ENCODE data around the gene OPN3. TPM values are rescaled to one million over a fixed set of nuclear protein-coding genes. Genes with fewer than 3 reads are reported as not detected.

The OPN3 gene
- total and polyA plus RNA-seq, 9 of the 15 experiments (the other 6 are each of a cell fraction or from before 2014, with no cell fraction given) = 4.2 to 34.6 (median 17.0) TPM

DNA sequence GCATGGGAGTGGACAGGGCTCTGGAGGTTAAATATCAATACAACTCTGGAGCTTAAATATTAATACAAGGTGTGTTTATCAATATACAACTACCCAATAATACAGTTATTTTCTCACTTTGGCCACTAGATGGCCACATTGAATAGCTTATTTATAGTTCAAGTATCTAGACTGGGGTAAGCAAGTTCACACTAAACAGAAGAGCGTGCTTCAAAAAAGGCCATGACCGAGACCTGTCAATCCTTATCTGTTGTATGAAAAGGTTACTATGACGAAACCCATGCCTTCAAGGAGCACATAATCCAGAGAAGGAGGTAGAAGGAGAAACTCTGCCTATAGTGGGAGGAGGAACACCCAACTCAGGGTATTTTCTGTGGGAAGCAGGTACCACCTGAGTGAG lies 29.1 kb downstream of the OPN3 start (continued):
- TF ChIP-seq, protein P1, sequence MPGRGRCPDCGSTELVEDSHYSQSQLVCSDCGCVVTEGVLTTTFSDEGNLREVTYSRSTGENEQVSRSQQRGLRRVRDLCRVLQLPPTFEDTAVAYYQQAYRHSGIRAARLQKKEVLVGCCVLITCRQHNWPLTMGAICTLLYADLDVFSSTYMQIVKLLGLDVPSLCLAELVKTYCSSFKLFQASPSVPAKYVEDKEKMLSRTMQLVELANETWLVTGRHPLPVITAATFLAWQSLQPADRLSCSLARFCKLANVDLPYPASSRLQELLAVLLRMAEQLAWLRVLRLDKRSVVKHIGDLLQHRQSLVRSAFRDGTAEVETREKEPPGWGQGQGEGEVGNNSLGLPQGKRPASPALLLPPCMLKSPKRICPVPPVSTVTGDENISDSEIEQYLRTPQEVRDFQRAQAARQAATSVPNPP (IDR thresholded peaks at IDR 0.05; ENCODE audit: borderline replicate concordance, insufficient read depth, insufficient read length) = no peak
- TF ChIP-seq, protein P2, sequence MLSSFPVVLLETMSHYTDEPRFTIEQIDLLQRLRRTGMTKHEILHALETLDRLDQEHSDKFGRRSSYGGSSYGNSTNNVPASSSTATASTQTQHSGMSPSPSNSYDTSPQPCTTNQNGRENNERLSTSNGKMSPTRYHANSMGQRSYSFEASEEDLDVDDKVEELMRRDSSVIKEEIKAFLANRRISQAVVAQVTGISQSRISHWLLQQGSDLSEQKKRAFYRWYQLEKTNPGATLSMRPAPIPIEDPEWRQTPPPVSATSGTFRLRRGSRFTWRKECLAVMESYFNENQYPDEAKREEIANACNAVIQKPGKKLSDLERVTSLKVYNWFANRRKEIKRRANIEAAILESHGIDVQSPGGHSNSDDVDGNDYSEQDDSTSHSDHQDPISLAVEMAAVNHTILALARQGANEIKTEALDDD (IDR thresholded peaks at IDR 0.05) = peak; percentile 63; the same call in 1 of the 2 replicates
- TF ChIP-seq SRSF3 (IDR thresholded peaks at IDR 0.05; ENCODE audit: insufficient read depth, low read length) = no peak
- no peak for TF ChIP-seq HCFC1 (IDR thresholded peaks at IDR 0.05; ENCODE audit: low read depth, low read length)
- TF ChIP-seq RBM34 (IDR thresholded peaks at IDR 0.05; ENCODE audit: borderline replicate concordance, insufficient read depth, low read length) = no peak
- TF ChIP-seq, protein P3, sequence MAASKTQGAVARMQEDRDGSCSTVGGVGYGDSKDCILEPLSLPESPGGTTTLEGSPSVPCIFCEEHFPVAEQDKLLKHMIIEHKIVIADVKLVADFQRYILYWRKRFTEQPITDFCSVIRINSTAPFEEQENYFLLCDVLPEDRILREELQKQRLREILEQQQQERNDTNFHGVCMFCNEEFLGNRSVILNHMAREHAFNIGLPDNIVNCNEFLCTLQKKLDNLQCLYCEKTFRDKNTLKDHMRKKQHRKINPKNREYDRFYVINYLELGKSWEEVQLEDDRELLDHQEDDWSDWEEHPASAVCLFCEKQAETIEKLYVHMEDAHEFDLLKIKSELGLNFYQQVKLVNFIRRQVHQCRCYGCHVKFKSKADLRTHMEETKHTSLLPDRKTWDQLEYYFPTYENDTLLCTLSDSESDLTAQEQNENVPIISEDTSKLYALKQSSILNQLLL (CRISPR knock-in tag; IDR thresholded peaks at IDR 0.05; ENCODE audit: borderline replicate concordance) = no peak
- no peak for TF ChIP-seq KAT2B (IDR thresholded peaks at IDR 0.05; ENCODE audit: low read depth, low read length)
- no peak for TF ChIP-seq PCBP2 (IDR thresholded peaks at IDR 0.05; ENCODE audit: low read depth, low read length, poor library complexity, severe bottlenecking)
- TF ChIP-seq DACH1 (IDR thresholded peaks at IDR 0.05; ENCODE audit: partially characterized antibody) = peak; percentile 36
- TF ChIP-seq TBL1XR1 (IDR thresholded peaks at IDR 0.05; ENCODE audit: low read length in 2 of 2) = no peak; a peak in 1 of 4 replicates
- TF ChIP-seq ZNF699 (CRISPR knock-in tag; IDR thresholded peaks at IDR 0.05; ENCODE audit: insufficient replicate concordance) = no peak
- TF ChIP-seq, protein P4, sequence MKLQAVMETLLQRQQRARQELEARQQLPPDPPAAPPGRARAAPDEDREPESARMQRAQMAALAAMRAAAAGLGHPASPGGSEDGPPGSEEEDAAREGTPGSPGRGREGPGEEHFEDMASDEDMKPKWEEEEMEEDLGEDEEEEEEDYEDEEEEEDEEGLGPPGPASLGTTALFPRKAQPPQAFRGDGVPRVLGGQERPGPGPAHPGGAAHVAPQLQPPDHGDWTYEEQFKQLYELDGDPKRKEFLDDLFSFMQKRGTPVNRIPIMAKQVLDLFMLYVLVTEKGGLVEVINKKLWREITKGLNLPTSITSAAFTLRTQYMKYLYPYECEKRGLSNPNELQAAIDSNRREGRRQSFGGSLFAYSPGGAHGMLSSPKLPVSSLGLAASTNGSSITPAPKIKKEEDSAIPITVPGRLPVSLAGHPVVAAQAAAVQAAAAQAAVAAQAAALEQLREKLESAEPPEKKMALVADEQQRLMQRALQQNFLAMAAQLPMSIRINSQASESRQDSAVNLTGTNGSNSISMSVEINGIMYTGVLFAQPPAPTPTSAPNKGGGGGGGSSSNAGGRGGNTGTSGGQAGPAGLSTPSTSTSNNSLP (IDR thresholded peaks at IDR 0.05; ENCODE audit: borderline replicate concordance, low read depth, low read length) = peak; percentile 66; the same call in 1 of the 2 replicates
- no peak for TF ChIP-seq U2AF2 (optimal IDR thresholded peaks at IDR 0.05; ENCODE audit: low read depth, low read length)
- no peak for TF ChIP-seq TCF7L2 (IDR thresholded peaks at IDR 0.05; ENCODE audit: low read depth, low read length)
- no peak for TF ChIP-seq NCOA1 (IDR thresholded peaks at IDR 0.05; ENCODE audit: low read depth)
- TF ChIP-seq, protein P5, sequence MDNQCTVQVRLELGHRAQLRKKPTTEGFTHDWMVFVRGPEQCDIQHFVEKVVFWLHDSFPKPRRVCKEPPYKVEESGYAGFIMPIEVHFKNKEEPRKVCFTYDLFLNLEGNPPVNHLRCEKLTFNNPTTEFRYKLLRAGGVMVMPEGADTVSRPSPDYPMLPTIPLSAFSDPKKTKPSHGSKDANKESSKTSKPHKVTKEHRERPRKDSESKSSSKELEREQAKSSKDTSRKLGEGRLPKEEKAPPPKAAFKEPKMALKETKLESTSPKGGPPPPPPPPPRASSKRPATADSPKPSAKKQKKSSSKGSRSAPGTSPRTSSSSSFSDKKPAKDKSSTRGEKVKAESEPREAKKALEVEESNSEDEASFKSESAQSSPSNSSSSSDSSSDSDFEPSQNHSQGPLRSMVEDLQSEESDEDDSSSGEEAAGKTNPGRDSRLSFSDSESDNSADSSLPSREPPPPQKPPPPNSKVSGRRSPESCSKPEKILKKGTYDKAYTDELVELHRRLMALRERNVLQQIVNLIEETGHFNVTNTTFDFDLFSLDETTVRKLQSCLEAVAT (IDR thresholded peaks at IDR 0.05) = no peak
- TF ChIP-seq BMI1 (IDR thresholded peaks at IDR 0.05; ENCODE audit: low read length) = no peak
- TF ChIP-seq GATAD2B (IDR thresholded peaks at IDR 0.05; ENCODE audit: borderline replicate concordance) = no peak
- peak; percentile 74 for TF ChIP-seq SMC3 (conservative IDR thresholded peaks at IDR 0.05; ENCODE audit: insufficient read depth, low read depth, low read length)
